GM21528 (cell line): ENCODE results near the gene CCDC187.

Source experiments
- ATAC-seq: cut with Tn5 transposase; IDR thresholded peaks from one replicate; pipeline ENCODE4 v1.9.1; 2021; ENCODE audit warnings: mild to moderate bottlenecking, moderate library complexity; ENCODE audit not compliant: unreplicated experiment, low FRiP score

The CCDC187 gene

GRCh38 chr9:136300016-136300545 is 3.8 kb downstream of the CCDC187 start:
- no peak for ATAC-seq

GRCh38 chr9:136299541-136299940 is 4.4 kb downstream of the CCDC187 start:
- no peak for ATAC-seq

GRCh38 chr9:136299116-136299515 is 4.8 kb downstream of the CCDC187 start:
- no peak for ATAC-seq

GRCh38 chr9:136297766-136298735 is 5.8 kb downstream of the CCDC187 start:
- ATAC-seq = no peak

GRCh38 chr9:136297016-136297691 is 6.7 kb downstream of the CCDC187 start:
- no peak for ATAC-seq

GRCh38 chr9:136296434-136297015 is 7.4 kb downstream of the CCDC187 start:
- ATAC-seq = no peak

- no peak for ATAC-seq
Observed at GRCh38 chr9:136295542-136296433, 8.1 kb downstream of the CCDC187 start.

- ATAC-seq = no peak
Observed at GRCh38 chr9:136295055-136295454, 8.8 kb downstream of the CCDC187 start.

GRCh38 chr9:136294437-136294836 is 9.5 kb downstream of the CCDC187 start:
- no peak for ATAC-seq

GRCh38 chr9:136293476-136294077 is 10.3 kb downstream of the CCDC187 start:
- ATAC-seq = no peak

GRCh38 chr9:136292591-136293448 is 11.1 kb downstream of the CCDC187 start:
- ATAC-seq = no peak

GRCh38 chr9:136292026-136292538 is 11.8 kb downstream of the CCDC187 start:
- no peak for ATAC-seq

- no peak for ATAC-seq
Observed at GRCh38 chr9:136291306-136292025, 12.4 kb downstream of the CCDC187 start.

GRCh38 chr9:136290508-136291000 is 13.3 kb downstream of the CCDC187 start:
- no peak for ATAC-seq

- ATAC-seq = no peak
Observed at GRCh38 chr9:136289651-136290507, 14.0 kb downstream of the CCDC187 start.

GRCh38 chr9:136287960-136288753 is 15.7 kb downstream of the CCDC187 start:
- ATAC-seq = no peak
